HFFc6 (cell line): ENCODE data around the gene BRINP2. TPM values are rescaled to one million over a fixed set of nuclear protein-coding genes. Genes with fewer than 3 reads are reported as not detected.

ENCODE experiments used
- DNase-seq: peaks from one replicate; pipeline ENCODE4 v3.0.0-alpha.2; 2018
- H3K27ac Mint-ChIP-seq: 2 replicates; pipeline ENCODE4 v1.8.0; 2020; ENCODE audit warnings: mild to moderate bottlenecking, mixed read lengths
- H3K27me3 Mint-ChIP-seq: 2 replicates; pipeline ENCODE4 v1.8.0; 2021; ENCODE audit warnings: mild to moderate bottlenecking, moderate library complexity, mixed read lengths; ENCODE audit not compliant: insufficient read depth
- H3K36me3 Mint-ChIP-seq: 2 replicates; pipeline ENCODE4 v1.8.0; 2021; ENCODE audit warnings: low read depth, mixed read lengths
- H3K4me1 Mint-ChIP-seq: 2 replicates; pipeline ENCODE4 v1.8.0; 2020; ENCODE audit warnings: low read depth, mixed read lengths
- H3K4me3 Mint-ChIP-seq: 2 replicates; pipeline ENCODE4 v1.8.0; 2020; ENCODE audit warnings: mild to moderate bottlenecking, moderate library complexity, mixed read lengths
- H3K9me3 Mint-ChIP-seq: 2 replicates; pipeline ENCODE4 v1.8.0; 2020; ENCODE audit warnings: mild to moderate bottlenecking, mixed read lengths
- CTCF ChIP-seq: fragments of 200-600 bp; sonication (generic); IDR thresholded peaks from 2 replicates; pipeline ENCODE4 v1.5.0; 2021; ENCODE audit warnings: antibody characterized with exemption, mild to moderate bottlenecking
- total RNA-seq, 6 experiments: library from RNA; stranded (reverse); fragmentation: NEBNext Ultra II Directional; extraction: Animal tissue kit (Norgen Biotek cat#: 25700); gene quantifications; 2 replicates in 1 of 6; 3 replicates in 5 of 6; pipeline ENCODE4 v1.2.3, GENCODE V29; 2021

The BRINP2 gene
- total RNA-seq, 6 experiments from 2014 or later: not detected

- Mint-ChIP-seq H3K27ac (no peak overlapping the region), H3K4me1 (peaks cover 18% of the 10 kb centered on the region; the same call in 1 of the 2 replicates), H3K36me3 (no peaks in the 10 kb centered on the region), H3K27me3 (peaks cover 3% of the 10 kb centered on the region; the same call in 1 of the 2 replicates), H3K9me3 (peaks cover 6% of the 10 kb centered on the region; the same call in 1 of the 2 replicates), H3K4me3 (no peak overlapping the region)
- TF ChIP-seq CTCF: no peak
- DNase-seq: no peak
Observed at GRCh38 chr1:177255411-177255810, 84.7 kb downstream of the BRINP2 start.

GRCh38 chr1:177256153-177257075 lies 85.7 kb downstream of the BRINP2 start:
- Mint-ChIP-seq H3K9me3 (peaks cover 6% of the 10 kb centered on the region; the same call in 1 of the 2 replicates), H3K27me3 (peaks cover 3% of the 10 kb centered on the region; the same call in 1 of the 2 replicates), H3K36me3 (no peaks in the 10 kb centered on the region), H3K27ac (no peak overlapping the region), H3K4me1 (peaks cover 18% of the 10 kb centered on the region; the same call in 1 of the 2 replicates), H3K4me3 (no peak overlapping the region)
- DNase-seq: peak; percentile 71
- peak; percentile 73 for TF ChIP-seq CTCF

- DNase-seq: no peak
- H3K27ac Mint-ChIP-seq: no peak overlapping the region
- H3K27me3 Mint-ChIP-seq: peaks cover 3% of the 10 kb centered on the region; the same call in 1 of the 2 replicates
- peaks cover 6% of the 10 kb centered on the region; the same call in 1 of the 2 replicates for H3K9me3 Mint-ChIP-seq
- no peak for TF ChIP-seq CTCF
- no peak overlapping the region for H3K4me3 Mint-ChIP-seq
- peaks cover 18% of the 10 kb centered on the region; the same call in 1 of the 2 replicates for H3K4me1 Mint-ChIP-seq
- H3K36me3 Mint-ChIP-seq: no peaks in the 10 kb centered on the region
Observed at GRCh38 chr1:177257128-177257527, 86.4 kb downstream of the BRINP2 start.

- TF ChIP-seq CTCF: no peak
- H3K4me3 Mint-ChIP-seq: no peak overlapping the region
- no peak overlapping the region for H3K27ac Mint-ChIP-seq
- H3K4me1 Mint-ChIP-seq: peaks cover 18% of the 10 kb centered on the region; the same call in 1 of the 2 replicates
- H3K9me3 Mint-ChIP-seq: peaks cover 6% of the 10 kb centered on the region; the same call in 1 of the 2 replicates
- peaks cover 3% of the 10 kb centered on the region; the same call in 1 of the 2 replicates for H3K27me3 Mint-ChIP-seq
- DNase-seq: no peak
- no peaks in the 10 kb centered on the region for H3K36me3 Mint-ChIP-seq
Observed at GRCh38 chr1:177257576-177257975, 86.8 kb downstream of the BRINP2 start.

GRCh38 chr1:177270863-177271262 lies 100.1 kb downstream of the BRINP2 start:
- no peak for DNase-seq
- H3K36me3 Mint-ChIP-seq: no peaks in the 10 kb centered on the region
- no peak for TF ChIP-seq CTCF
- no peaks in the 10 kb centered on the region for H3K4me1 Mint-ChIP-seq
- peaks cover 3% of the 10 kb centered on the region for H3K27me3 Mint-ChIP-seq
- peaks cover 5% of the 10 kb centered on the region for H3K9me3 Mint-ChIP-seq
- no peak overlapping the region for H3K4me3 Mint-ChIP-seq
- H3K27ac Mint-ChIP-seq: no peak overlapping the region
